ENCODE data around the gene DIP2C.

DNA sequence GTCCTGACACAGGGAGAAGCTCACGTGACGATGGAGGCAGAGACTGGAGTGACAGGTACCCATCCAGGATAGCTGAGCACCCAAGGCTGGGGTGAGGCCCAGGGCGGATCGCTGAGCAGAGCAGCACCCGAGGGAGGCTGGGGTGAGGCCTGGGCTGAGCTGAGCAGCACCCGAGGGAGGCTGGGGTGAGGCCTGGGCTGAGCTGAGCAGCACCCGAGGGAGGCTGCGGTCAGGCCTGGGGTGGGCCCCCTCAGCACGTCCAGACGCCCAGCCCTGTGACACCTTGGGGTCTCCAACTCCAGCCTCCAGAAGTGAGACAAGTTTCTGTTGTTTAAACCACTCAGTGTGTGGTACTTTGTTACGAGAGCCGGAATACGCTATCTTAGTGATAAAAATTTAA lies 318.0 kb downstream of the DIP2C start:
- no peak for TF ChIP-seq POLR2A (IDR thresholded peaks at IDR 0.05; ENCODE audit: low read depth, low read length)
- TF ChIP-seq POLR2AphosphoS5 (IDR thresholded peaks at IDR 0.05; ENCODE audit: low read depth, low read length) = no peak

Data from GM12892 (cell line).